ENCODE measurements around the gene GSTA4. TPM values are rescaled to one million over a fixed set of nuclear protein-coding genes. Genes with fewer than 3 reads are reported as not detected.
A peak's percentile ranks its signal among the peaks of the same experiment; 100 is the strongest.

Gene GSTA4
- polyA plus RNA-seq, 4 donors, result 11.3 to 81.0 (median 22.5) TPM

GRCh38 chr6:53038141-53038540 is 43.1 kb upstream of the GSTA4 start:
- 39 to 89% (median 53%) methylated on average over 1 of the region's 1 CpG for WGBS, 3 donors
- no peak for FAIRE-seq
- peaks cover 8 to 51% (median 29%) of the 10 kb centered on the region in 3 donors for H3K36me3 ChIP-seq (ENCODE audit: control insufficient read depth in 3 of 3, insufficient read depth in 2 of 3, low read depth in 1 of 3, low read length in 3 of 3)

GRCh38 chr6:53035549-53036213 is 40.6 kb upstream of the GSTA4 start:
- WGBS, 3 donors, result 81 to 87% (median 84%) methylated on average over 8 of the region's 8 CpGs
- no peaks in the 10 kb centered on the region for H3K9me3 ChIP-seq (ENCODE audit: control insufficient read depth in 2 of 2, insufficient read depth in 1 of 2, low read depth in 1 of 2, low read length in 1 of 2)
- H3K36me3 ChIP-seq (ENCODE audit: control insufficient read depth in 3 of 3, insufficient read depth in 2 of 3, low read depth in 1 of 3, low read length in 3 of 3), result peaks cover 13 to 55% (median 35%) of the 10 kb centered on the region in 3 donors
- no peaks in the 10 kb centered on the region for H3K4me1 ChIP-seq (ENCODE audit: control insufficient read depth in 3 of 3, insufficient read depth in 2 of 3, low read depth in 1 of 3, low read length in 2 of 3)
- no peak for DNase-seq
- no peak for FAIRE-seq
- no peak overlapping the region for H3K27ac ChIP-seq (ENCODE audit: low read depth in 1 of 3, low read length in 2 of 3)
- H3K27me3 ChIP-seq (ENCODE audit: control insufficient read depth in 3 of 3, insufficient read depth in 3 of 3, low read length in 3 of 3), result no peaks in the 10 kb centered on the region
- no peak overlapping the region for H3K4me3 ChIP-seq (ENCODE audit: low read depth in 1 of 3, low read length in 3 of 3)

More at GRCh38 chr6:53038141-53038540, 43.1 kb upstream of the GSTA4 start:
- Histone ChIP-seq H3K4me3 (ENCODE audit: low read depth in 1 of 3, low read length in 3 of 3) (no peak overlapping the region), H3K9me3 (ENCODE audit: control insufficient read depth in 2 of 2, insufficient read depth in 1 of 2, low read depth in 1 of 2, low read length in 1 of 2) (no peaks in the 10 kb centered on the region), H3K4me1 (ENCODE audit: control insufficient read depth in 3 of 3, insufficient read depth in 2 of 3, low read depth in 1 of 3, low read length in 2 of 3) (peaks cover 0 to 13% (median 0%) of the 10 kb centered on the region in 3 donors), H3K27ac (ENCODE audit: low read depth in 1 of 3, low read length in 2 of 3) (no peak overlapping the region), H3K27me3 (ENCODE audit: control insufficient read depth in 3 of 3, insufficient read depth in 3 of 3, low read length in 3 of 3) (no peaks in the 10 kb centered on the region)
- no peak for DNase-seq

- no peaks in the 10 kb centered on the region for H3K27me3 ChIP-seq (ENCODE audit: control insufficient read depth in 3 of 3, insufficient read depth in 3 of 3, low read length in 3 of 3)
- peaks cover 0 to 2% (median 0%) of the 10 kb centered on the region in 3 donors for H3K4me1 ChIP-seq (ENCODE audit: control insufficient read depth in 3 of 3, insufficient read depth in 2 of 3, low read depth in 1 of 3, low read length in 2 of 3)
- H3K27ac ChIP-seq (ENCODE audit: low read depth in 1 of 3, low read length in 2 of 3), result peak overlapping the region in 2 of 3 donors; percentile 5 to 21
- peaks cover 5 to 43% (median 27%) of the 10 kb centered on the region in 3 donors for H3K36me3 ChIP-seq (ENCODE audit: control insufficient read depth in 3 of 3, insufficient read depth in 2 of 3, low read depth in 1 of 3, low read length in 3 of 3)
- H3K4me3 ChIP-seq (ENCODE audit: low read depth in 1 of 3, low read length in 3 of 3), result no peak overlapping the region
- no peak for DNase-seq
- H3K9me3 ChIP-seq (ENCODE audit: control insufficient read depth in 2 of 2, insufficient read depth in 1 of 2, low read depth in 1 of 2, low read length in 1 of 2), result no peaks in the 10 kb centered on the region
- no peak for FAIRE-seq
- WGBS, 3 donors, result 63 to 84% (median 80%) methylated on average over 4 of the region's 4 CpGs
Observed at GRCh38 chr6:53033764-53034163, 38.7 kb upstream of the GSTA4 start.

GRCh38 chr6:53032849-53033248 is 37.8 kb upstream of the GSTA4 start:
- FAIRE-seq, result no peak
- no peaks in the 10 kb centered on the region for H3K9me3 ChIP-seq (ENCODE audit: control insufficient read depth in 2 of 2, insufficient read depth in 1 of 2, low read depth in 1 of 2, low read length in 1 of 2)
- DNase-seq, result no peak
- peaks cover 7 to 42% (median 29%) of the 10 kb centered on the region in 3 donors for H3K36me3 ChIP-seq (ENCODE audit: control insufficient read depth in 3 of 3, insufficient read depth in 2 of 3, low read depth in 1 of 3, low read length in 3 of 3)
- H3K27me3 ChIP-seq (ENCODE audit: control insufficient read depth in 3 of 3, insufficient read depth in 3 of 3, low read length in 3 of 3), result no peaks in the 10 kb centered on the region
- 71 to 95% (median 89%) methylated on average over 4 of the region's 4 CpGs for WGBS, 3 donors
- peaks cover 0 to 7% (median 0%) of the 10 kb centered on the region in 3 donors for H3K4me1 ChIP-seq (ENCODE audit: control insufficient read depth in 3 of 3, insufficient read depth in 2 of 3, low read depth in 1 of 3, low read length in 2 of 3)
- no peak overlapping the region for H3K4me3 ChIP-seq (ENCODE audit: low read depth in 1 of 3, low read length in 3 of 3)
- peak overlapping the region in 1 of 3 donors; percentile 43 for H3K27ac ChIP-seq (ENCODE audit: low read depth in 1 of 3, low read length in 2 of 3)

- Histone ChIP-seq H3K27me3 (ENCODE audit: control insufficient read depth in 3 of 3, insufficient read depth in 3 of 3, low read length in 3 of 3) (no peaks in the 10 kb centered on the region), H3K36me3 (ENCODE audit: control insufficient read depth in 3 of 3, insufficient read depth in 2 of 3, low read depth in 1 of 3, low read length in 3 of 3) (peaks cover 7 to 41% (median 32%) of the 10 kb centered on the region in 3 donors), H3K9me3 (ENCODE audit: control insufficient read depth in 2 of 2, insufficient read depth in 1 of 2, low read depth in 1 of 2, low read length in 1 of 2) (no peaks in the 10 kb centered on the region), H3K27ac (ENCODE audit: low read depth in 1 of 3, low read length in 2 of 3) (no peak overlapping the region), H3K4me3 (ENCODE audit: low read depth in 1 of 3, low read length in 3 of 3) (no peak overlapping the region), H3K4me1 (ENCODE audit: control insufficient read depth in 3 of 3, insufficient read depth in 2 of 3, low read depth in 1 of 3, low read length in 2 of 3) (peaks cover 0 to 13% (median 0%) of the 10 kb centered on the region in 3 donors)
- WGBS, 3 donors, result 94 to 99% (median 96%) methylated on average over 4 of the region's 4 CpGs
- no peak for FAIRE-seq
- DNase-seq, result no peak
Observed at GRCh38 chr6:53031281-53031680, 36.2 kb upstream of the GSTA4 start.

- WGBS, 3 donors, result 83 to 91% (median 88%) methylated on average over 3 of the region's 3 CpGs
- FAIRE-seq, result no peak
- no peak for DNase-seq
- Histone ChIP-seq H3K4me1 (ENCODE audit: control insufficient read depth in 3 of 3, insufficient read depth in 2 of 3, low read depth in 1 of 3, low read length in 2 of 3) (peaks cover 0 to 13% (median 0%) of the 10 kb centered on the region in 3 donors), H3K4me3 (ENCODE audit: low read depth in 1 of 3, low read length in 3 of 3) (no peak overlapping the region), H3K27me3 (ENCODE audit: control insufficient read depth in 3 of 3, insufficient read depth in 3 of 3, low read length in 3 of 3) (no peaks in the 10 kb centered on the region), H3K36me3 (ENCODE audit: control insufficient read depth in 3 of 3, insufficient read depth in 2 of 3, low read depth in 1 of 3, low read length in 3 of 3) (peaks cover 7 to 42% (median 33%) of the 10 kb centered on the region in 3 donors), H3K27ac (ENCODE audit: low read depth in 1 of 3, low read length in 2 of 3) (no peak overlapping the region), H3K9me3 (ENCODE audit: control insufficient read depth in 2 of 2, insufficient read depth in 1 of 2, low read depth in 1 of 2, low read length in 1 of 2) (no peaks in the 10 kb centered on the region)
Observed at GRCh38 chr6:53029761-53030160, 34.7 kb upstream of the GSTA4 start.

- Histone ChIP-seq H3K27me3 (ENCODE audit: control insufficient read depth in 3 of 3, insufficient read depth in 3 of 3, low read length in 3 of 3) (no peaks in the 10 kb centered on the region), H3K9me3 (ENCODE audit: control insufficient read depth in 2 of 2, insufficient read depth in 1 of 2, low read depth in 1 of 2, low read length in 1 of 2) (no peaks in the 10 kb centered on the region), H3K27ac (ENCODE audit: low read depth in 1 of 3, low read length in 2 of 3) (no peak overlapping the region), H3K36me3 (ENCODE audit: control insufficient read depth in 3 of 3, insufficient read depth in 2 of 3, low read depth in 1 of 3, low read length in 3 of 3) (peaks cover 11 to 41% (median 31%) of the 10 kb centered on the region in 3 donors), H3K4me3 (ENCODE audit: low read depth in 1 of 3, low read length in 3 of 3) (no peak overlapping the region), H3K4me1 (ENCODE audit: control insufficient read depth in 3 of 3, insufficient read depth in 2 of 3, low read depth in 1 of 3, low read length in 2 of 3) (peaks cover 0 to 13% (median 0%) of the 10 kb centered on the region in 3 donors)
- FAIRE-seq, result no peak
- DNase-seq, result no peak
Observed at GRCh38 chr6:53029257-53029656, 34.2 kb upstream of the GSTA4 start.

GRCh38 chr6:53028467-53028866 is 33.4 kb upstream of the GSTA4 start:
- Histone ChIP-seq H3K4me3 (ENCODE audit: low read depth in 1 of 3, low read length in 3 of 3) (no peak overlapping the region), H3K36me3 (ENCODE audit: control insufficient read depth in 3 of 3, insufficient read depth in 2 of 3, low read depth in 1 of 3, low read length in 3 of 3) (peaks cover 11 to 41% (median 29%) of the 10 kb centered on the region in 3 donors), H3K4me1 (ENCODE audit: control insufficient read depth in 3 of 3, insufficient read depth in 2 of 3, low read depth in 1 of 3, low read length in 2 of 3) (peaks cover 0 to 13% (median 0%) of the 10 kb centered on the region in 3 donors), H3K27ac (ENCODE audit: low read depth in 1 of 3, low read length in 2 of 3) (peak overlapping the region in 1 of 3 donors; percentile 24), H3K9me3 (ENCODE audit: control insufficient read depth in 2 of 2, insufficient read depth in 1 of 2, low read depth in 1 of 2, low read length in 1 of 2) (no peaks in the 10 kb centered on the region), H3K27me3 (ENCODE audit: control insufficient read depth in 3 of 3, insufficient read depth in 3 of 3, low read length in 3 of 3) (no peaks in the 10 kb centered on the region)
- FAIRE-seq (no peak), DNase-seq (peak in 1 of 2 donors; percentile 56)
- WGBS, 3 donors, result 6 to 59% (median 41%) methylated on average over 1 of the region's 1 CpG
